ENCODE data around the gene NRGN.

The NRGN gene

DNA sequence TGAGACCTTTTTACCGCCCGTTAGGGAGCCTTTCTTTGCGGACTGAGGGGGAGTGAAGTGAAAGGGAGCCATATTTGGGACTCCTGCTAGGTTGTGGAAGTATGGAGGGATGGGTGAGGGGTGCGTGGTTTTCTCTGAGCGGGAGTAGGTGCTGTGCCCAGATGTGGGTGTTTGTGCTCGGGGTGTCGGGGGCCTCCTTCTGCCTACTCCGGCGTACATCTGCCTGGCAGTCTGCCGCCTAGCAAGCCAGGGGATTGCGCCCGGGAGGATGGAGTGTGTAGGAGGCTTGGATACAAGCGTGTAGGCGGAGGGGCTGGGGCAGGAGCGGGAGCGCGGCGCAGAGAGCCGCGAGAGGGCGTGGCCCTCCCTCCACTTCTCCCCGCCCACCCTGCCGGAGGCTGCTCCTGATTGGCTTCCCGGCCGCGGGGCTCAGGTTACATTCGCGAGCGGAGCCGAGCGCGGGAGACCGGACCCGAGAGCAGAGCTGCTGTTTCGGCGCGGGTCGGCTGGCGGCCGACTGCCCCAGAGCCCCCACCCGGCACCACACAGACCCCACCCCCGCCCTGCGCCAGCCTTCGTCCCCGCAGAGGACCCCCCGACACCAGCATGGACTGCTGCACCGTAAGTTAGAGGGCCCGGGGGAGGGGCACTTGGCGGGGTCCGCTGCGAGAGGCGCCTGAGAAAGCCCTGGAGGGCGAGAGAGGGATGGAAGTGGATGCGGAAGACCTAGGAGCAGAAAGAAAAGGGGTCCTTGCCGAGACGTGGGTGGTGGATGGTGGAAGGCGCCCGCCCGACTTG is at the start of gene NRGN:
TSS of gene NRGN (plus strand) at position 464 of the 798 bp plus-strand sequence. CDS start at position 607, 143 bp downstream.
- peak; percentile 91 for DNase-seq

GRCh38 chr11:124693142-124693541 is 46.6 kb upstream of the NRGN start:
- DNase-seq = no peak

DNA sequence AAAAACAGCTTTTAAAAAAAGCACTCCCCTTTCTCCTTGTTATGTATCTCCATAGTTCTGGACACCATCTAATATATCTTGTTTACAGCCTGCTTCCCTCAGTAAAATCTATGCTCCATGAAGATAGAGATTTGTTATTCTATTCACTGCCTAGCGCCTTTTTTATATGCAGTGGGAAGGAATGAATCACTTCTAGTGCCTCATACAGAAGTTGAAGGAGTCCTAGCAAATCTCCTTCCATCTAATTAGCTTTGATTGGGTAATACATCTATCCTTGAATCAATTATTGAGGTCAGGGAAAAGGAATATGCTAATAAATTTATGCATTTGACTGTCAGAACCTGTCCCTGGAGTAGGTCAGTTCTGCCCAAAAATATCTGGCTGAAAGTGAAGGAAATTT is 40.2 kb upstream of the NRGN start:
- no peak for DNase-seq

- DNase-seq = no peak
Measured at GRCh38 chr11:124700028-124700427, 39.7 kb upstream of the NRGN start.

DNA sequence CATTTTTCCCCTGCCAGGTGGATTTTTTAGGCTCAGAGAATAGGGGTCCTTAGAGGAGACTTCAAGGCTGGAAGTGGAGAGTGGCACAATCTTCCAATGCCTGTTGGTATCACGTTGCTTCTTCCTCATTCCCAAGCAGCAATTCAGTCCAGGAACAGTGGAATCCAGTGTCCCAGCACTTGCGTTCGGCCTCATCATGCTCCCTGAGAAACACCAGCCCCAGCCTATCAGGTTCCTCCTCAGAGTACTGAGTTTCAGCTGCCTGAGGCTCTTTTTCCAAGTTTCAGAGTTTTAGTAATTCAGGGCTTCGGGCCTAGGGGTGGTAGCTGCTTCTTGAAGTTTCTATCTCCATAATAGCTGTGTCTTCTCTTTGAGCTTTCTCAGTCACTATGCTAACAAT is 31.9 kb upstream of the NRGN start:
- DNase-seq = no peak

DNA sequence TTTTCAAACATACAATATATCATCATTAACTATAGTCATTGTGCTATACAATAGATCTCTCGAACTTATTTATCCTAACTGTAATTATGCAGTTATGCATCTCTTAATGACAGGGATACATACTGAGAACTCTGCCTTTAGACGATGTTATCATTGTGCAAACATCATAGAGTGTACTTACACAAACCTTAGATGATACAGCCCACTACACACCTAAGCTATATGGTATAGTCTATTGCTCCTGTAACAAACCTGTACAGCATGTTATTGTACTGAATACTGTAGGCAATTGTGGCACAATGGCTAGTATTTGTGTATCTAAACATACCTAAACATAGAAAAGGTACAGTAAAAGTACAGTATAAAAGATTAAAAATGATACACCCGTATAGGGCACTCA is 27.4 kb upstream of the NRGN start:
- DNase-seq = no peak

DNA sequence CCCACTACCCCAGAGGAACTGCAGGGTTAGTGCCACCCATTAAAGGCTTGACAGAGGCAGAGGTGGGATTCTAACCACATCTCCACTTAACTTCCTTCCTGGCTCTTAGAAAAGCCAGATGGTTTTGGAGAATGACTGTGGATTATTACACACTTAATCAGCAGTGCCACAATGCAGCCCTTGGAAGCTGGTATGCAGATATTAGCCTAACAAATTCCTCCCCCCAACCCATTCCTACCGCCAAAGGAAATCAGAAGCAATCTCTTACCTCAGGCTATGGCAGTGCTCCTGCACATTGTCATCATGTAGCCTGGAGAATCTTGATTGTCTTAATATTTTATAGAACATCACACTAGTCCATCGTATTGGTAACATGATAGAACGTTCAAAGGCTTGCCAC is 23.2 kb upstream of the NRGN start:
- DNase-seq = peak; percentile 58

DNA sequence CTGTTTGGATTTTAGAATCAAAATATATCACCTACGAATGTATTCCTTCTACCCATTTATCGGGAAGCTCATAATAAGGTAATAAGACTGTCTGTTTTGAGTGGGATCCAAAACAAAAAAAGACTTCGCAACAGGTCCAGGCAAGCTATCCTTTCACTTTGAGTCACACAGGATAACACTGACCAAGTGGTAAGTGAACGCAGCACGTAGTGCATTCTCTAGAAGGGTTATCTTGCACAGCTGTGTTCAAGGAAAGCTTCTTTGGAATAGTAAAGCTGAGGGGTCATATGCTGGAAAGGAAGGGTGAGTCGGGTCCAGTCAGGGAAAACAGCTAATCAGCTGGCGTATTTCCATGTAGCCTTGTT is 22.3 kb upstream of the NRGN start:
- DNase-seq = peak; percentile 25

DNA sequence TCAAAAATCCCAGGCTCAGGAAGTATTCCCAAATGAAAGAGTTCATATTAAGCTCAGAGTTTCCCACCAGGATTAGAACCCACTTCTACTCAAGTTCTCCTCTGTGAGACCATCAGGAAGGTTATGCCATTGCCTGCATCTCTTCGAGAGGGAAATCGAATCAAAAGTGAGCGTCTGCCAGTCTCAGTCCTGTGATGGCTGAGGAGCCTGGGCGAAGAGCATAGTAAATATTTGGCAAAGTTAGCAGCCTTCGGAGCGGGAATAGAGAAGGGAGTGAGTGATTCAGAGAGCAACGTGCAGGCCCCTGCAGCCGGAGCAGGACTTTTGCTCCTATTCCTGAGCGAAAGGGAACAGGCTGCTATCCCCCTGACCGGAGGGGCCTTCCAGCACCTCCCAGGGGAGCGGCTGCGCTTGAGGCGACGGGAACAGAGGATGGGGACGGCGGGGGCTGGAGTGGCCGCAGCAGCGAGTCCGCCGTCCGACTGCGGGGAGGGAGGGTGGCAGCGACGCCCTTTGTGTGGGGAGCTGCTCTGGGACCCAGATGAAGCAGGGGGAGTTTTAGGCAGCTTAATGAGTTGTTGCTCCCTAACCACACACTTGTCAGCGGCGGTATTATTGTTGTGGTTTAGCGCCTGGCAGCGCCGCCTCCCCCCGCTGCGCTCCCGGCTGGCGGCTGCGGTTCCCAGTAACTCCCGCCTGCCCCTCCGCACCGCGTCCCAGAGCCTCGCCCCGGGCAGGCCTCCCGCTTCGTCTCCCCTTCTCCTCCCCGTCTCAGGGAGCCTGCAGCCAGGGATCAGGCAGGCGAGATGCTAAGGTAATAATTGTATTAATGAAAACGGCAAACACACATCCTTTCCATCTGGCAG is 21.7 kb upstream of the NRGN start:
- DNase-seq = peak; percentile 38

DNA sequence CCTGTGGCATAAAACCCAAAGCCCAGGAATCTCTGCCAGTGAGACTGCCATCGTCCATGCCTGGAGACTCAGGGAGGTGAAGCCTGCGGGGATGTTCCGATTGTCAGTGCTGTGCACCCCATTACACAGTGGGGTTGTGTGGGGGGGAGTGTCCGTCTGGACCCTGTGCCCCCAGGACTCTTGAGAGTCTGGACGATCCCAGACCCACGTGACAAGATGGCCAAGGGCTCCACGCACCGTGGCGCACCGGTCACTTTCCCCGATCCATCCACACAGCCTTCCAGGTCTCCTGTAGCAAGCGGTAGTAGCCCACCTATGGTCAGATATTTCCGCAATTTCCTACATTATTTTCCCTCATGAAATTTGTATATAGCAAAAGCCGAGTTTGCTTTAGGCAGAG is 20.9 kb upstream of the NRGN start:
- no peak for DNase-seq

DNA sequence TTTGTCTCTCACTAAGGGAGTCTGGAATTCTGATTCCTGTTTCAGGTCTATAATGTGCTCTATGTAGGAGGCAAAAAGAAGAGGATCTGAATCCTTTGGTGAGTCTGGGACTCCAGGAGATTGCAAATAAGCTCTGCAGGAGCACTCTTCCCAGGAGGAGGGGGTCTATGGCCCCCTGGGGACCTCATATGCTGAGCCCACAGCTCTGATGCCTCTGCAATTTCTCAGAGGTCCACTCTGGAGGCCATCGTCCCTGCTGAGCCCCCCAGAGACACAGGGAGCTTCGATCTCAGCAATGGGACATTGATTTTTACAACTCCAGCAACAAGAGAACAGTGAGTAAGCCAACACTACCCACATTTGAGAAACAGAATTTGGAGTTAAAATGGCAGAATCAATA is 20.2 kb upstream of the NRGN start:
- DNase-seq = no peak

DNA sequence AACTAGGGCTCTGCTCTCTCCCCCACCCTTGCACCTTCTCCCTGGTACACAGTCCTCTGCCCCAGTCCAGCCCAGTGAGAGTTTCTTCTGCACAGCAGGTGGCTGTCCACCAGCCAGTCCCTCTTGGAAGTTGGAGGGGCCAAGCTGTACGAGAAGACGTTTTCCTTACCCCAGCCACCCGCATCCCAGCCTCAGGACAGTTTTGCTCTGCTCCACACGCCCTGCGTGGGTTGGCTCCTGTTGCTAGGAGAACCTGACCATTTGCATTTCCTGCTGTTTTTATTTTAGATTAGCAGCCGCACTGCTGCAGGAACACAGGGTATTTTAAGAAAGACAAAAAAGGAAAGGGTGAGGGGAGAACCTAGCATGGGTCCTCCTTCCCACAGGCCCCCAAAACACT is 17.6 kb upstream of the NRGN start:
- no peak for DNase-seq

GRCh38 chr11:124724979-124725718 is 14.6 kb upstream of the NRGN start:
- DNase-seq = no peak

DNA sequence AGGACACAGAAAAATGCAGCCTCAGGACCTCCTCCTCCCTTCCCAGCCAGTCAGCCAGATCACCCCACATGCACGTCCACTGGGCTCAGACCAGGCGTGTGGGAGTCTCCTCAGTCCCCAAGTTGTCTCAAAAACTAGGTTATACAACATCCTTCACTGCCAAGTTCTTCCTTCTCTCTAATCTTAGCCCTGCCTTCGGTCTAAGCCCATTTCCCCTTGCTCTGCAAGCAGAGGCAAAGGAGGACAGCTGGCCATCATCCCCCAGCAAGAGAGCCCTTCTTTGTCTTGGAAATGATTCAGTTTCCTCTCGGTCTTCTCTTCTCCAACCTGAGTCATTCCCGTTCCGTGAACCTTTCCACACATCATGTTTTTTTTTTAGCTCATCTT is 14.0 kb upstream of the NRGN start:
- DNase-seq = peak; percentile 45

GRCh38 chr11:124727474-124727873 is 12.3 kb upstream of the NRGN start:
- no peak for DNase-seq

DNA sequence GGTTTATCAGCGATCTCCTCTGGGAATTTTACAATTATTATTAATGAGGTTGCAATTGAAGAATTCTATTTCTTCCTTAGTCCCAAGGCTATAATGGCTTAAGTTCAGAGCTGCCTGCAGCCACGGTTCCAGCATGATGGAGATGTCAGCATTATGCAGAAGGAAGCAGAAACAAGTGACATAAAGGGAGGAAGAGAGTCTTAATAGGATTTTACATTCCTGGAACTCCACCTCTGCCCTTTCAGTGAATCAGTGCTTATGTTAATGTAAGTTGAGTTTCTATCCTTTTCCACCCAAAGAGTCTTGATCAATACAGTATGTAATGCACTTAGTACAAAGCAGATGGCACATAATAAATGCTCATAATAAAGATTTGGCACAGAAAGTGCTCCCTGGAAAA is 11.6 kb upstream of the NRGN start:
- no peak for DNase-seq

GRCh38 chr11:124729571-124729970 is 10.2 kb upstream of the NRGN start:
- DNase-seq = no peak

DNA sequence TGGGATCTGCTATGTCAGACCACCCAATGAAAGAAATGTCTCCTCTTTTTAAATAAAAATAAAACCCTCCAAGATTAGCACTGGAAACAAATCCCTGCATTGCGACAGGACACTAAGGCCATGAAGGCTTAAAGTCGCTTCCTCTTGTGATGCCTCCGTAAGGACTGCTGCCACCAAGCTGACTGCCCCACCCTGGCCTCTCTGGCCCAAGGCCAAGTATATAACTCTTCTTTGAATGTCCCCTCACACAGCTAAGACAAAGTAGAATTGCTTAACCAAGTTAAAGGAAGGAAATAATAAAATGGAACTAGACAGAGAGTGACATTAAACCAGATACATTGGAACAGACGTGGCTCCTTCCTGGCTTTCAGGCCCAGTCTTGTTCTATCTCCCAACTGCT is 7.5 kb upstream of the NRGN start:
- no peak for DNase-seq

DNA sequence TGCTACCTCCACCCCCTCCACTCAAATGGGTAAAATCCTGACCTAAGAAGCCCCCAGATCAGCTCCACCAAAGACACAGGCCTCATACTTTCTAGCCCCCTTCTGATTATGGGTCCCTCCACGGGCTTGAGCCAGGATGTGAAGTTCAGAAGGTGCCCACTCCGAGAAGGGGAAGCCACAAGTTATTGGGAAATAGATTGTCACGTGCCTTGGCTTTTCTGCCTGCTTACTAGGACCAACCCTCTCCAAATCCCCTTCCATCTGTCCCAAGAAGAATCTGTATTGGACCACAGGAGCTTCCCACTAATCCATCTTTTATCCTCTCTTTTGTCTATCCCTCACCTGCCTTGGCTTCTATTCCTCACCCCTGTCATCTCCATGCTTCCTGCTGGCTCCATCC is 3.0 kb upstream of the NRGN start:
- DNase-seq = no peak

GRCh38 chr11:124737638-124738305 is 2.0 kb upstream of the NRGN start:
- DNase-seq = no peak

DNA sequence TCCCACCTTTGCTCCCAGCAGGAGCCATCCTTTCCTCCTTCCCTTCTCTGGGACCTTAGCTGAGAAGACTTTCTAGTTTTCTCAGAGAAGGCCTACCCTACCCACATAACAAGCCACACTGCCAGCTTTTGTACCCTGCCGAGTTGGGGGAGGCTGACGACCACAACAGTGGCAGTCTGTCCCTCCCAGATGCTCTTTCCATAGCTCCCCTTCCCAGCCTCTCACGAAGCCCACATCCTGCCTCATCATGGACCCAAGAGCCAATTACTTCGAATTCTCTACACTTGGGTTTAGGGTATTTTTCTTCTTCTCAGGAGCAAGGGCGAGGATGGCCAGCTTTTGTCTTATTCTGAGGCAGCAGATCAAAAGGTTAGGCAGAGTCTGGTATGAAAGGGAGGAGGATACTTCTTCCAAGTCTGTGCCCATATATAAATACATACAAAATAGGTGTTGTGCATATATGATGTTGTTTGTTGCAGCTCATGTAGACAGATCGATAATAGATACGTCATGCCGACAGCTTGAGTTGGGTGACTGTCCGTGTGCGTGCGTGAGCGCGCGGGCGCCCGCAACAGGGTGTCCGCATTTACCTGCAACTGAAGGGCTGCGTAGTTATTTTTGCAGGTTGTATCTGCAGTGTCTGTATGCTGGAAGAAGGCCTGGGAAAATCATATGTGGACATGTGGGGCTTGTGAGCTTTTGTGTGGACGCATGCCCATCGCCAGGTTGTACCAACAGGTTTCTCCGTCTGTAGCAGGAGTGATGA is 846 bp upstream of the NRGN start:
- DNase-seq = no peak

- DNase-seq = no peak
Measured at GRCh38 chr11:124740277-124740882, 638 bp downstream of the NRGN start.
